Activated naive CD8-positive, alpha-beta T cell (primary cell): Measurements from ENCODE around the gene ASB18.

Experiments
- H3K27ac Mint-ChIP-seq: one replicate; pipeline ENCODE4 v1.8.0; 2021; ENCODE audit warnings: mixed read lengths
- H3K27me3 Mint-ChIP-seq: one replicate; pipeline ENCODE4 v1.8.0; 2021; ENCODE audit warnings: mixed read lengths
- H3K36me3 Mint-ChIP-seq: one replicate; pipeline ENCODE4 v1.8.0; 2021; ENCODE audit warnings: mixed read lengths
- H3K4me1 Mint-ChIP-seq: one replicate; pipeline ENCODE4 v1.8.0; 2021; ENCODE audit warnings: low read depth, mixed read lengths
- H3K4me3 Mint-ChIP-seq: one replicate; pipeline ENCODE4 v1.8.0; 2021; ENCODE audit warnings: mild to moderate bottlenecking, mixed read lengths
- H3K9me3 Mint-ChIP-seq: one replicate; pipeline ENCODE4 v1.8.0; 2021; ENCODE audit warnings: low read depth, mixed read lengths

ASB18 gene, protein sequence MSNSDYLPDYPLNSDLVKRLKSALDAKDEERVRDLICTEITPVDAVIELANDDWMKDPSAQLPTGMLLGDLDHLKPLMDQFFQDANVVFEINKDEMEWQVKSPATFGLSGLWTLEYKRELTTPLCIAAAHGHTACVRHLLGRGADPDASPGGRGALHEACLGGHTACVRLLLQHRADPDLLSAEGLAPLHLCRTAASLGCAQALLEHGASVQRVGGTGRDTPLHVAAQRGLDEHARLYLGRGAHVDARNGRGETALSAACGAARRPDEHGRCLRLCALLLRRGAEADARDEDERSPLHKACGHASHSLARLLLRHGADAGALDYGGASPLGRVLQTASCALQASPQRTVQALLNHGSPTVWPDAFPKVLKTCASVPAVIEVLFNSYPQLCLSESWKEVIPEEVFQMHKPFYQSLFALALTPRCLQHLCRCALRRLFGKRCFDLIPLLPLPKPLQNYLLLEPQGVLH

DNA sequence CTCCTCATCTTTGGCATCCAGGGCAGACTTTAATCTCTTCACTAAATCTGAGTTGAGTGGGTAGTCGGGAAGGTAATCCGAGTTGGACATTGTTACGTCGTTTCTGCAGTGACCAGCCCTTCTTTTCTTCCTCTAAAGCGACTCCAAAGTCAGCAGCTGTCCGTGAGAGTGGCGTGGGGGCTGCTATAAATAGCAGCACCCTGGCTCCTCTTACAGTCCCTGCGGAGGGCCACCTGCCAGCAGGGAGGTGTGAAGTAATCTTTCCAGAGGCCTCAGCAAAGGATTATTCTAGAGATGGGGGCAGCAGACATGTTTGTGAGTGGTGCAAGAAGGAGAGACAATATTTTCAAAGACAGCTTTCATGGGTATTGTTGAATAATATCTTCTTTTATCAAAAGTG lies at the start of gene ASB18:
TSS of gene ASB18 (minus strand) at position 151 of the 400 bp plus-strand sequence. CDS start at position 90, 61 bp downstream.
- no peaks in the 10 kb centered on the region for H3K36me3 Mint-ChIP-seq
- H3K4me1 Mint-ChIP-seq: no peaks in the 10 kb centered on the region
- H3K9me3 Mint-ChIP-seq: peaks cover 5% of the 10 kb centered on the region
- H3K27ac Mint-ChIP-seq: no peak within 1 kb of the TSS
- peaks cover 14% of the 10 kb centered on the region for H3K27me3 Mint-ChIP-seq
- H3K4me3 Mint-ChIP-seq: no peak within 1 kb of the TSS

DNA sequence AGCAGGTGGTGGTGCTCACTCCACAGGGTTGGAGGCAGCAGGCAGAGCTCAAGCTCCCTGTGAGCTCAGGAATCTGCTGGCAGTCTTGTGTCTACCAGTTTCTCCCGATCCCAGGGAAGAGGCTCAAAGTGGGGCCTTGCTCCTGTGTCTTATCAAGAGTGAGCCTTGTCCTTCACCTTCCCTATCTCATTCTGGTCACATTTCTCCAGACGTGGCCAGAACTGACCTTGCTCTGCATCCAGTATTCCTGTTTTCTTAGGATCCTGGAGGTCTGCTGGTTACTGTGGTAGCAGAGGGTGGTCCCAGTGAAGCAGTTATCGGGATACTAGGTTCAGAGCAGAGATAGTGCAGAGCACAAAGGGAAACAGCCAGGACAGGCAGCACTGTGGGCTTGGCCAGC lies 47.1 kb upstream of the ASB18 start:
- H3K4me1 Mint-ChIP-seq: no peaks in the 10 kb centered on the region
- H3K4me3 Mint-ChIP-seq: no peak overlapping the region

DNA sequence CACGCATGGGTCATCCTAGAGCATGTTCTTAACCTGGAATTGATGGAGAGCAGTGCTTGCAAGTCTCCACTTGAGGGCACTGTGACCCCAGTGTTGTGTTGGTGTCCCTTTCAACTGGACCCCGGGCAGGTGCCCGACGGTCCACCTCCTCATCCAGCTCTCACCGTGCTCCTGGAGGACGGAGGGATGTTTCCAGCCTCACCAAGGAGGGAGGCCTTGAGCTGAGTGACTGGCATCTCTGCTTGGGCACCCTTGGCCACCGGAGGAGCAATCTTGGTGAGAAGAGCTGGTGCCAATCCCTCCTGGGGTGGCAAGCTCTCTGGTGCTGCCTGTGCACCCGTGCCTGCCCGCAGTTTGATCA lies 45.4 kb upstream of the ASB18 start:
- Mint-ChIP-seq H3K4me1 (no peaks in the 10 kb centered on the region), H3K27me3 (peaks cover 1% of the 10 kb centered on the region), H3K4me3 (no peak overlapping the region), H3K27ac (no peak overlapping the region), H3K36me3 (no peaks in the 10 kb centered on the region), H3K9me3 (peaks cover 10% of the 10 kb centered on the region)

More for the DNA sequence above, 47.1 kb upstream of the ASB18 start:
- peaks cover 1% of the 10 kb centered on the region for H3K27me3 Mint-ChIP-seq
- H3K27ac Mint-ChIP-seq: no peak overlapping the region
- peaks cover 10% of the 10 kb centered on the region for H3K9me3 Mint-ChIP-seq
- H3K36me3 Mint-ChIP-seq: no peaks in the 10 kb centered on the region

DNA sequence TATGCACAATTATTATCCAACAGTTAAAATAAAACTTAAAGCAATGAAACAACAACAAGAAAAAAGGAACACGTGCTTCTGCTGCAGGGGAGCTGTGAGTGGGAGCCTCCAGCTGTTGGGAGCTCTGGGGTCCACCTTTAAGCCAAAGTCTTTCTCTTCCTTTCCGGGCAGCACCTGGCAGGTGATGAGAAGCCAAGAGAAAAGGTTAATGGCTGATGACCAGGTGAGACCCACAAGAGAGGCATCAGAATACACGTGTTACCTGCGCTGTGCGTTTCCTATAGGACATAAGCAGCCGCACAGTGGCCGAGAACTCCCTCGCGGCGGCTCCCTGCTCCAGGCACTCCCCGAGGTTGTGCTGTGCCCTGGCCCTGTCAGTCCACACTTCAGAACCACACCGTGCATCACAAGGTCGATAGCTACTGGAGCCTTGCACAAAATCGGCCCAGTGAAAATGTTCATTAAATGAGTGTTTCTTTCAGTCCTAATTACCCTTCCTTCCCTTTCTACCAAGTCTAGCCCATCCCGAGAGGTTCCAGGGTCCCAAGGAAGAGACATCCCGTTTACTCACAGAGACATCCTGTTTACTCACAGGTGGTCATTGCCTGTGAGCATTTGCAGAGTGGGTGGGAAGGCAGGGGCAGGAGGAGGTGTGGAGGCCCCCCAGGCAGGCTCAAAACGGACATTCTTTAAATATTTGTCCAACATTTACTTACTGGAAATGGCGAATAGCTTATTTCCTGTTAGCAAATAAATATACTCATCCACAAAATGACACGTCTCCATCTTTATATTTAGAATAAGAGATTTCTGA lies 44.9 kb upstream of the ASB18 start:
- no peaks in the 10 kb centered on the region for H3K36me3 Mint-ChIP-seq
- peaks cover 1% of the 10 kb centered on the region for H3K27me3 Mint-ChIP-seq
- no peak overlapping the region for H3K27ac Mint-ChIP-seq
- no peak overlapping the region for H3K4me3 Mint-ChIP-seq
- no peaks in the 10 kb centered on the region for H3K4me1 Mint-ChIP-seq
- H3K9me3 Mint-ChIP-seq: peaks cover 7% of the 10 kb centered on the region

DNA sequence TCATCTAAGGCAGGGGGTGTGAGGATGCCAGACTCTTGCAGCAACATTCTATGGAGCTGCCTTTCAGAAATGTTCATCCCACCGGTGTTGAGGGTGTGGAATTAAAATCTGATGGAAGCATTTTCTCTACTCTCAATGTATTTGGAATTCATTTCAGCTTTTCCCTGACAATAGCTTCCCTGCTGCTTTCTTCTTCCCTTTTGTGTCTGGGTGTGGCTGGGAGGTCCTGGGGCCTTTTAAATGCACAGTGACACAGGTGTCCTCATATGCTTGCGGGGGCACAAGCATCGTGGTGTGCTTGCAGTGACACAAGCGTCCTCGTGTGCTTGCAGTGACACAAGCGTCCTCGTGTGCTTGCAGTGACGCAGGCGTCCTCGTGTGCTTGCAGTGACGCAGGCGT lies 43.4 kb upstream of the ASB18 start:
- Mint-ChIP-seq H3K36me3 (no peaks in the 10 kb centered on the region), H3K9me3 (peaks cover 3% of the 10 kb centered on the region), H3K4me3 (no peak overlapping the region), H3K4me1 (no peaks in the 10 kb centered on the region), H3K27me3 (peaks cover 1% of the 10 kb centered on the region), H3K27ac (no peak overlapping the region)

DNA sequence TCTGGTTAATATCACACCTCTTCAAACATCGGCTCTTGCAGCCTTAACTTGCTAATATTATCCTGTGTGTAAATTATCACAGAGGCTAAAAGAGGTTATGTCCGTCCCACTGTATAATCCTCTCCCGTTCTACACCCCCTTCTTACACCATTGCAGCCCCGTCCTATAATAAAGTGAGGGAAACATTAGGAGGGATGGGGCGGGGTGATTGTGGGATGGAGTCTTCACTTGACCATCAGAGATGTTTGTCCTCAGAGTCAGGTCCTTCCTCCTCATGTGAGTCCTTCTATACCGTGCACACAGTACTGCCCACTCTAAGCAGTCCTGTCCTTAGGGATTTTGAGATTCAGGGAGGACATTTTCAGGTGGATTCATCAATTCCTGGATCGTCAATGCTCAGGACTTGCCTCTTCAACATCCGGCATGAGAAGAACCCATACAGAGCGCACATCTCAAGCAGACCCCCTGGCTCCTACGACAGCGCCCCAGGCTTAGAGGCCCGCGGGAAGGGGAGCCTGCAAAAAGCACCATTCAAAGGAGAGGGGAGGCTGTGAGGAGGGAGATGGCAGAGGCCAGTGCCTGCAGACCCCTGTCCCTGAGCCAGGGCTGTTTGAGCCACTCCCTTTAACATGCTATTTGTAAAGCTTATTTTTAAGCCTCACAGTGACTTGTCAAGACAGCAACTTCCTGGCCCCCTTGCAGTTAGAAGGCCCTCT lies 42.8 kb upstream of the ASB18 start:
- Mint-ChIP-seq H3K27ac (no peak overlapping the region), H3K36me3 (no peaks in the 10 kb centered on the region), H3K4me1 (no peaks in the 10 kb centered on the region), H3K4me3 (no peak overlapping the region), H3K9me3 (no peaks in the 10 kb centered on the region), H3K27me3 (peaks cover 1% of the 10 kb centered on the region)

DNA sequence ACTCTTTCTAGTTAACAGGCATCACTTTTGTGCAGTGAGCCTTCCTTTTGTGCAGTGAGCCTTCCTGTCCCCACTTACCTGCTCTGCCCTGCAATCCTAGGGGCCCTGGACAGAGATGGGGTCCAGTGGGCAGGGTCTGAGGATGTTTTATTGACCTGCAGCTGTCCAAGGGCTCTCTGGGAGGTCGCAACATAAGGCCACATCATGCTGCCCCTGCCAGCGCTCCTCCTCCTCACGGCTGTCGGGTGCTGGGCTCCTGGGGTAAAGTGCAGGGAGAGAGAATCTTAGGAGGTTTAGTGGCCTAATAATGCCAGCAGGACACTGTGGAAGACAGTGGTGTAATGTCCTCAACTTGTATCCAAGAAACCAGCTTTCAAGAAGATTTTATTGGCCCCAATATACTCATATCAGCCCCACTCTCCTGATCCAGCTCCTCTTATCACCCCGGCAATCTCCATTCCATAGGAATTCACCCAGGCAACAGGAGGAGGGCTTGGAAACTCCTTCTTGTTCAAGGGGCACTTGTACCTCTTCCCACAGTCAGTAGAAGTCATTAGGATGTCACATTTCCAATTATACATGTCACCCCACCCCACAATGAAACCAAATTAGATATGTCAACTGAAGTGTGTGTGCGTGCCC lies 41.9 kb upstream of the ASB18 start:
- no peaks in the 10 kb centered on the region for H3K9me3 Mint-ChIP-seq
- no peaks in the 10 kb centered on the region for H3K4me1 Mint-ChIP-seq
- H3K36me3 Mint-ChIP-seq: no peaks in the 10 kb centered on the region
- H3K27ac Mint-ChIP-seq: no peak overlapping the region
- H3K27me3 Mint-ChIP-seq: peaks cover 1% of the 10 kb centered on the region
- H3K4me3 Mint-ChIP-seq: no peak overlapping the region

DNA sequence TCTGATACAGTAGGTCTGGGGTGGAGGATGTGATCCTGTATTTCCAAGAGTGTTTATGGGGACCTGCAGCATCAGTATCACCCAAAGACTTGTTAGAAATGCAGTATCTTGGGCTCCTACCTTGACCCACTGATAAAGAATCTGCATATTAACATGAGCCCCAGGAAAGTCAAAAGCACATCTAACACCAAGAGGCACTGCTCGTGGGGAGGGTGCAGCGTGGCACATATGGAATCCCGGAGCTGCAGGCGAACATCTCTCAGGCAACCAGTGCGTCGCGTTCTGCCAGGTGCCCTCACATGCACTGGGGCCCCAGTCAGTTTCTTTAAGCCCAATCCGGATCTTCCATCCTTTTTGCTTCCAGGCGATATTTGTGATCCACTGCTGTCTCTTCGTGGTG lies 41.3 kb upstream of the ASB18 start:
- H3K36me3 Mint-ChIP-seq: no peaks in the 10 kb centered on the region
- H3K27ac Mint-ChIP-seq: no peak overlapping the region
- H3K4me3 Mint-ChIP-seq: no peak overlapping the region
- no peaks in the 10 kb centered on the region for H3K4me1 Mint-ChIP-seq
- peaks cover 1% of the 10 kb centered on the region for H3K27me3 Mint-ChIP-seq
- no peaks in the 10 kb centered on the region for H3K9me3 Mint-ChIP-seq

DNA sequence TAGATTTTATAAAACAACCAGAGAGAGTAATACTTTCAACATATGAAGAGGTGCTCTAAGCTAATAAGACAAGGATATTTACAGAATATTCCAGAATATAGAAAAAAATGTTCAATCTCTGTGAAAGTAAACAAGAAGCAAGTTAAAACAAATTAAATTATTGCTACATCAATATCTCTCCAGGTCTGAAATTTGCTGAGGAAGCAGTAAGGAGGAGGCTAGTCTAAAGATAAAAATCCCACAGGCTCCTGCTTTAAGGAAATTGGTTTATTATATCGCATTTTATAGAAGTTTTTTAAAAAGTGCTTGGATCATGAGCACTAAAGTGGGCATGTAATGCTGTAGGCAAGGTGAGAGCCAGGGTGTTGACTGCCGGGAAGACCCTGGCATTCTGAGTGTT lies 39.7 kb upstream of the ASB18 start:
- Mint-ChIP-seq H3K4me1 (no peaks in the 10 kb centered on the region), H3K9me3 (no peaks in the 10 kb centered on the region), H3K36me3 (no peaks in the 10 kb centered on the region), H3K27ac (no peak overlapping the region), H3K27me3 (peaks cover 1% of the 10 kb centered on the region), H3K4me3 (no peak overlapping the region)

DNA sequence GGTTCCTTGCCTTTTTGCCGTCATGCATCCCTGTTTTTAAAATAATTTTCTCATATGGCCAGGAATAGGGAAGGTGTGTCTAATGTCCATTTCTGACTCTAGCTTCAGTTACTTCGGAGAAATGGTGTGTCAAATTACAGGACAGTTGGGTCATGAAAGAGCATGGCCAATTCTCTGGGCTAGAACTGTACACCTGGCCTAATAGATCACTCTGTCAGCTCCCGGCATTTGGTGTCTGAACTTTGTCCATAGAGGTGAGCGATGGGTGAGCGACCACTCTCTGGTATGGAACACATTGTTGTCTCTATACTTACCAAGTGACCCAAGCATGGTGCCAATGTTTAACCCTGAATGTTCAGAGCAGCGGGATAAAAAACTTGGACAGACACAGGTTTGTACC lies 38.3 kb upstream of the ASB18 start:
- H3K27ac Mint-ChIP-seq: no peak overlapping the region
- peaks cover 1% of the 10 kb centered on the region for H3K27me3 Mint-ChIP-seq
- H3K9me3 Mint-ChIP-seq: no peaks in the 10 kb centered on the region
- H3K36me3 Mint-ChIP-seq: no peaks in the 10 kb centered on the region
- H3K4me3 Mint-ChIP-seq: no peak overlapping the region
- no peaks in the 10 kb centered on the region for H3K4me1 Mint-ChIP-seq

DNA sequence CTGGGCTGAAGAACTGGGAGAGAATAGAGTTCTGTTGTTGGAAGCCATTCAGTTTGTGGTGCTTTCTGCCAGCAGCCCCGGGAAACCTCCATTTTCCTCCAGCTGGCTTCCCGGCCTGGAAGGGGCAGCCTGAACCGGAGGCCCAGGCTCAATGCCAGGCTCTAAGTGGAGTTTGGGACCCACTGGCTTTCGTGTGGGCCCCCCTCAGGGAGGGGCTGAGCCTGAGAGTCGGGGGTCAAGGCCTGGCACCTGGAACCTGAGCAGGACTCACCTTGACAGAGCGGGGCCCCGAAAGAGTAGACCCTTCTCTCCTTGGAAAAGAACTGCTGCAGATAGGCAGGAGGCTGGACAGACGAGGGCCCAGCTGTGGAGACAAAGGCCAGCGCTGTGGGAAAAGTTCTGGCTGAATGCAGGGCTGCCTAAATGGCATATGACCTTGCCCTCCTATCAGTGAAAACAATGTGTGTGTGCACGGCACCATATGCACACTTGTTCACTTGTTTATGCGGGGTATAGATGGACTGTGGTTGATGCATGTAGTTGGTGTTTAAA lies 34.8 kb upstream of the ASB18 start:
- Mint-ChIP-seq H3K4me1 (no peaks in the 10 kb centered on the region), H3K36me3 (no peaks in the 10 kb centered on the region), H3K27ac (no peak overlapping the region)

DNA sequence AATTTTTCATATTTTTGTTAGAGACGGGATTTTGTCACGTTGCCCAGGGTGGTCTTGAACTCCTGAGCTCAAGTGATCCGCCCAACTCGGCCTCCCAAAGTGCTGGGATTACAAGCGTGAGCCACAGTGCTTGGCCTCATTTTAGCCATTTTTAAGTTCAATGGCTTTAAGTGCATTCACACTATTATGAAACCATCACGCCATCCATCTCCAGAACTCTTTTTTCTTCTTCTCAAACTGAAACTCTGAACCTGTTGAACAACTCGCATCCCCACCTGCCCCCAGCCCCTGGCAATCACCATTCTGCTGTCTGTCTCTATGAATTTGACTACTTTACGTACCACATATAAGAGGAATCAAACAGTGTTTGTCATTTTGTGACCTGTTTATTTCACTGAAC lies 31.3 kb upstream of the ASB18 start:
- Mint-ChIP-seq H3K9me3 (no peaks in the 10 kb centered on the region), H3K36me3 (no peaks in the 10 kb centered on the region), H3K4me1 (no peaks in the 10 kb centered on the region), H3K27me3 (peaks cover 7% of the 10 kb centered on the region), H3K4me3 (no peak overlapping the region), H3K27ac (no peak overlapping the region)

More for the DNA sequence above, 34.8 kb upstream of the ASB18 start:
- Mint-ChIP-seq H3K27me3 (no peaks in the 10 kb centered on the region), H3K4me3 (no peak overlapping the region), H3K9me3 (no peaks in the 10 kb centered on the region)

DNA sequence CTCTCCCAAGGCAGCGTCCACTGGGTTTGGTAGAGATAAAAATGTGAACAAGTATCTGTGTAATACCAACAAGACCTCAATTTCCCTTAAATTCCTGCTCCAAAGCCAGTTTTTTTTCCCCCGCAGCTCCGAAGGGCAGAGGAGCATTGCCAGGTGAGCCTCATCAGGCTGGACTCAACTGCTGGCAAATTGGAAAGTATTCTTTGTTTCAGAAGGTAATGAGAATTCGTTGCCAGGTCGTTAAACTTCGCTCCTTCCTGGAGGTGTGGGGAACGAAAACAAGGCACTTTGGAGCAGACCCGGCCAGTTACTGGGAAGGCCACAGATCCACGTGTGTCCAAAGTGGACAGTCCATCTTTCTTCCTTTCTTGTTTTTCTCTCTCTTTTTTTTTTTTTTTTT lies 30.4 kb upstream of the ASB18 start:
- Mint-ChIP-seq H3K36me3 (no peaks in the 10 kb centered on the region), H3K4me3 (no peak overlapping the region), H3K9me3 (no peaks in the 10 kb centered on the region), H3K4me1 (no peaks in the 10 kb centered on the region), H3K27me3 (peaks cover 9% of the 10 kb centered on the region), H3K27ac (no peak overlapping the region)

DNA sequence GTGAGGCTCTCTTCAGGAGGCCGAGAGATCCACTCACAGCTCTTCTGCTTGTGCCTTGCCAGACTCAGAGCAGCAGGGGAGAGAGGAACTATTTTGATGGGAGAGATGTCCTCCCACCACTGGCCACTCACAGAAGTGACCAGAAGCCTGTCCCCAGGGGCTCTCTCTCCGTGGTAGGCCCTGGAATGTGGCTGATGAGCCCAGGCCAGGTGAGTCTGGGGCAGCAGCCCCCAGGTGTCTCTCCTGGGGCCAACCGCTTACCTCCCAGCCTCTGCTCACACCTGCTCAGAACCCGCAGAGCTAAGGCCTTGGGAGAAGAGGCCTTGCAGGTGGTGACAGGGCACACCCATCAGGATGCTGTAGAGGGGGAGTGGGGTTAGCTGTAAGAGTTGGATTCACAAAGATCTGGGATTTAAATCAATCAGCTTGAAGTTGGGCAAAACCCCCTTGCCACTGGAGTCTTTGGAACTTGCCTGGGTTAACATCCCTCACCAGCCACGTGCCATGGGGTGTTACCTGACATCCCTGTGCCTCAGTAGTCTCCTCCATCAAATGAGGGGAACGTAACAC lies 29.1 kb upstream of the ASB18 start:
- no peak overlapping the region for H3K4me3 Mint-ChIP-seq
- no peaks in the 10 kb centered on the region for H3K9me3 Mint-ChIP-seq
- no peaks in the 10 kb centered on the region for H3K4me1 Mint-ChIP-seq
- H3K27ac Mint-ChIP-seq: no peak overlapping the region
- H3K27me3 Mint-ChIP-seq: peaks cover 13% of the 10 kb centered on the region
- no peaks in the 10 kb centered on the region for H3K36me3 Mint-ChIP-seq
